ENCODE data around the gene CCM2. TPM values are rescaled to one million over a fixed set of nuclear protein-coding genes. Genes with fewer than 3 reads are reported as not detected.
A peak's percentile ranks its signal among the peaks of the same experiment; 100 is the strongest.

CCM2 gene
- total RNA-seq, 1 donor from 2014 or later, result 33.8 TPM

DNA sequence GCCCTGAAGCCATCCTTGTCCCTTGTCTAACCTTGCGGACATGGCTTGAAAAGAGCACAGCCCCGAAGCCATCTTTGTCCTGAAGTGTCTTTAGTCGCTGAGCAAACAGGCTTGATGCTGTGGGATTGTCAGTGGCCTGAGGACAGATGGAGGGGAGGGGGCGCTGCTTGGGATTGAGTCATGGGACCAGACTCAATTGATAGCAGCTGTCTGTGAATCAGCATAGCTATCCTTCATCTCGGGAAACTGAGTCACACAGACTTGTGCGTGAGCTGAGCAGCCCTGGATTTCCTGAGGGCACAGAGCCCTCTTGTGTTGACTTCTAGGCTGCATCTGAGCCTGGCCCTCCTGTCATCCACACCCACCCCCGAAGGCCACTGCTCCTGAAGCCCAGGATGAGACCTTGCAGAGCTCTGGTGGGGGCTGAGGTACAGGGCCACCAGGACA is 35.6 kb upstream of the CCM2 start:
- Mint-ChIP-seq H3K9me3 (no peaks in the 10 kb centered on the region), H3K36me3 (no peaks in the 10 kb centered on the region), H3K27ac (no peak overlapping the region), H3K4me3 (no peak overlapping the region), H3K4me1 (ENCODE audit: unreplicated experiment) (no peaks in the 10 kb centered on the region), H3K27me3 (peaks cover 16% of the 10 kb centered on the region)
- TF ChIP-seq, protein P1, sequence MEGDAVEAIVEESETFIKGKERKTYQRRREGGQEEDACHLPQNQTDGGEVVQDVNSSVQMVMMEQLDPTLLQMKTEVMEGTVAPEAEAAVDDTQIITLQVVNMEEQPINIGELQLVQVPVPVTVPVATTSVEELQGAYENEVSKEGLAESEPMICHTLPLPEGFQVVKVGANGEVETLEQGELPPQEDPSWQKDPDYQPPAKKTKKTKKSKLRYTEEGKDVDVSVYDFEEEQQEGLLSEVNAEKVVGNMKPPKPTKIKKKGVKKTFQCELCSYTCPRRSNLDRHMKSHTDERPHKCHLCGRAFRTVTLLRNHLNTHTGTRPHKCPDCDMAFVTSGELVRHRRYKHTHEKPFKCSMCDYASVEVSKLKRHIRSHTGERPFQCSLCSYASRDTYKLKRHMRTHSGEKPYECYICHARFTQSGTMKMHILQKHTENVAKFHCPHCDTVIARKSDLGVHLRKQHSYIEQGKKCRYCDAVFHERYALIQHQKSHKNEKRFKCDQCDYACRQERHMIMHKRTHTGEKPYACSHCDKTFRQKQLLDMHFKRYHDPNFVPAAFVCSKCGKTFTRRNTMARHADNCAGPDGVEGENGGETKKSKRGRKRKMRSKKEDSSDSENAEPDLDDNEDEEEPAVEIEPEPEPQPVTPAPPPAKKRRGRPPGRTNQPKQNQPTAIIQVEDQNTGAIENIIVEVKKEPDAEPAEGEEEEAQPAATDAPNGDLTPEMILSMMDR (conservative IDR thresholded peaks at IDR 0.05), result peak; percentile 40
- no peak for DNase-seq (ENCODE audit: extremely low spot score, unreplicated experiment)

DNA sequence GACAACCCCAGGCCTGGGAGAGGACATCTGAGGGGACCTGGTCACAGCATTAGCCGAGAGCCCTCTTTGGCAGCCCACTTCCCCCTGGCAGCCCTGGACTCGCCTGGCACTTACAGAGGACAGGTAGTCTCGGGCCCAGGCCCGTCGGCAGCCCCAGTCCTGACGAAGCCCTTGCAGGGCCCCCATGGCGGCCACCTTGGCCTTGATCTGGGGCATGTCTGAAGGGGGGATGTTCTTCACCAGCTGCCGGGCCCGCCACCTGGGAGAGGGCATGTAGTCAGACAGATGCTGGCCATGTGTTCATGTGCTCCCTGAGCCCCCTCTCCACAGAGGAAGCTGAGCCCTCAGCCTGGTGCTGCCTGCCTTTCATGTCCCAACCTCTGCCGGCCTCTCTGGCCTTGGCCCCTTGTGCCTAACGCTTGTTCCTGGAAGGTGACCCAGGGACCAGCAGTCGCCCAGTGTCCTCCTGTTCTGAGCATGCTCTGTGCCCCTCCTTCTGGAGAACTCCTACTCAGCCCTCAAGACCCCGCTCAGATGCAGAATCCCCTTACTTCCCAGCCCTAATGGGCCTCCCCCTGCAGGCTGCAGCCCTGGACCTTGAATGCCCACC is 35.1 kb upstream of the CCM2 start:
- H3K4me3 Mint-ChIP-seq, result no peak overlapping the region
- H3K9me3 Mint-ChIP-seq, result no peaks in the 10 kb centered on the region
- TF ChIP-seq, protein P1 (conservative IDR thresholded peaks at IDR 0.05), result no peak
- H3K4me1 Mint-ChIP-seq (ENCODE audit: unreplicated experiment), result no peaks in the 10 kb centered on the region
- no peaks in the 10 kb centered on the region for H3K36me3 Mint-ChIP-seq
- DNase-seq (ENCODE audit: extremely low spot score, unreplicated experiment), result peak; percentile 68
- no peak overlapping the region for H3K27ac Mint-ChIP-seq
- H3K27me3 Mint-ChIP-seq, result peaks cover 11% of the 10 kb centered on the region

DNA sequence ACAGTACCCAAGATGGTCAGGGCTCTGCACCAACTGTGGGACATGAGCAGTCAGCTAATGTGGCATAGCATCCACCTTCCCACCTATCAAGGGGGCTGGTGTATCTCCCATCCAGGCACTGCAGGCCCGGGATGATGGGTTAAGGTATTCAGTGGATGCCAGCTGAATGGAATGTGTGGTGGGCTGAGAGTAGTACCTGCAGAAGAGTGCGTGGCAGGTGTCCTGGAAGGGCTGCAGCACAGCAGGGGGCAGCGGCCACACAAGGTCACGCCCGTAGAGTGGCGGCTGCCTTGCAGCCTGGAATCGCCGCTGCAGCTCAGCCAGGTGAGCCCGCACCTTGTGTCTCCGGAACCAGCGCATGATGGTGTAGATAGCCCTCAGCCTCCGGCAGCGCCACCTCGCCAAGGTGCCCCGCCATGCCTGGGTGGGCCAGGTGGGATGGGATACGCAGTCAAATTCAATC is 34.5 kb upstream of the CCM2 start:
- Mint-ChIP-seq H3K36me3 (no peaks in the 10 kb centered on the region), H3K27ac (no peak overlapping the region)

DNA sequence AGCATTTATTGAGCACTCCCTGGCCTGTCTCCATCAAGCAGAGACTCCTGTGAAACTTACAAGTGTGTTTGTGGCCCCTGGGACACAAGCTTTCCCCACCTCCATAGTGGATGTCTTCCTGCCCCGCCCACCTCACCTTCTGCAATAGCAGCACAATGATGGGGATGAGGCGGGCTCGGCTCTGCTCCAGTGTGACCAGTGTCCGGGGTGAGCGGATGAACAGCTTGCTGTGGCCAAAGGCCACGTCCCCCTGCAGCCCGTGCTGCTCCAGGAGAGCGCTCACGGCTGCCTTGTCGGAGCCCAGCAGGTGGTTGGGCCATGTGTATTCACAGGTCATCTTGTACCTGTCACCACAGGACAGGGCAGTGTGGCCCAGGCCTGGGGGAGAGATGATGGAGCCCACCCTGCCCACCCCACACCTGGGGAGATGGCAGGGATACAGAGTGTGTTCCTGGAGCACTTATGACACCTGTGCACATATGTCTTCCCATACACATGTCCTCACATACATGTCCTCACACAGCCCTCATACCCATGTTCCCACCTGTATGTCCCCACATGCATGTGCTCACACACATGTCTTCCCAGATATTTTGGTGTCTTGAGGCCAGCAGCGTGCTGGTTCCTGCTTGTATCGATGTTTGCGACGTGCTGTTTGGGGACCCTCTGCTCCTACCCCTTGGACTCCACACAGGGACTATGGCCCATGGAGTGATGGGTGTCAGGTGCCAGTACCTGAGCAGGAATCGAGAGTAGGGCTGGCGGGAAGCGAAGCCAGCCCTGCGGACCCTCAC is 33.9 kb upstream of the CCM2 start:
- Mint-ChIP-seq H3K9me3 (no peaks in the 10 kb centered on the region), H3K36me3 (no peaks in the 10 kb centered on the region), H3K27ac (no peak overlapping the region), H3K27me3 (peaks cover 4% of the 10 kb centered on the region), H3K4me3 (no peak overlapping the region), H3K4me1 (ENCODE audit: unreplicated experiment) (no peaks in the 10 kb centered on the region)
- peak; percentile 66 for DNase-seq (ENCODE audit: extremely low spot score, unreplicated experiment)
- TF ChIP-seq, protein P1 (conservative IDR thresholded peaks at IDR 0.05), result no peak

More for the DNA sequence above, 34.5 kb upstream of the CCM2 start:
- Mint-ChIP-seq H3K9me3 (no peaks in the 10 kb centered on the region), H3K27me3 (peaks cover 5% of the 10 kb centered on the region), H3K4me3 (no peak overlapping the region), H3K4me1 (ENCODE audit: unreplicated experiment) (no peaks in the 10 kb centered on the region)
- TF ChIP-seq, protein P1 (conservative IDR thresholded peaks at IDR 0.05), result no peak
- DNase-seq (ENCODE audit: extremely low spot score, unreplicated experiment), result no peak

DNA sequence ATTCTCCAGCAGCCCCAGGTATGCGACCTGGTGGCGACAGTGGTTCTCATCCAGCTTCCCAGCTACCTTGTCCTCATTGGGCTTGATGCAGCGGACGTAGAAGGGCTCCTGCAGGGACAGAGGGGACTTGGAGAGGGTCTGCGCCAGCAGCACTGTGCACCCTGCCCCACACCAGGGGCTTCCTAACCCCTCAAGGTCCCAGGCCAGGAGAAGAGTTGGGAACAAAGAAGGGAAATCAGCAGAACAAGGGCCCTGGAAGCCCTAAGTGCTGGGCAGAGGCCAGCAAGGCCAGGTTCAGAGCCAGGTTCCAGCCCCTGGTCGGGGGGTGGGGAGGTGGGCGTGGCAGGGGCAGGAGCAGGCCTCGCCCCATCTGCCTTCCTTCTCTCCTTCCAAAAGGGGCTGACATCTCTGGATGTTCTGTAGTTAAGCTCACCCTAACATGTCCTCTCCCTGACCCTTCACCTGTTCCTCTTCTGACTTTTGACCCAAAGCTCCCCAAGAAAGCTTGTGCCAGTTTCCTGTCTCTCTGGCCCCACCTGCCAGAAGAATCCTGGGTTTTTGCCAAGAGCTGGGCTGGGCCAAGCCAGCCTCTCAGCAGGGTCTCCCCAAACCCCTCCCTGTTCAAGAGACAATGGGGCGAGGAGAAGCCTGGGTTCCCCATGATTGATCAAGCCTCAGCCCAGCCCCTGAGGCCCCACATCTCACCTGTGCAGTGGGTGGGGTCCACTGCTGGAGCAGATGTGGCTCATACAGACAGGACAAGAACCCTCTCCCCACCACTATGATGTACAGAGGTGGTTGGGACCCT is 33.1 kb upstream of the CCM2 start:
- H3K4me1 Mint-ChIP-seq (ENCODE audit: unreplicated experiment), result no peaks in the 10 kb centered on the region
- no peak overlapping the region for H3K27ac Mint-ChIP-seq
- TF ChIP-seq, protein P1 (conservative IDR thresholded peaks at IDR 0.05), result no peak
- H3K9me3 Mint-ChIP-seq, result no peaks in the 10 kb centered on the region
- no peak overlapping the region for H3K4me3 Mint-ChIP-seq
- no peak for DNase-seq (ENCODE audit: extremely low spot score, unreplicated experiment)
- no peaks in the 10 kb centered on the region for H3K36me3 Mint-ChIP-seq
- H3K27me3 Mint-ChIP-seq, result peaks cover 4% of the 10 kb centered on the region

Measured in type B pancreatic cell (in vitro differentiated cells).